ENCODE data around the gene ZNF318. TPM values are rescaled to one million over a fixed set of nuclear protein-coding genes. Genes with fewer than 3 reads are reported as not detected.

ZNF318 gene
- total and polyA plus RNA-seq, 2 donors (not counting 3 experiments of a cell fraction or from before 2014, with no cell fraction given), result 7.1 to 13.6 TPM

DNA sequence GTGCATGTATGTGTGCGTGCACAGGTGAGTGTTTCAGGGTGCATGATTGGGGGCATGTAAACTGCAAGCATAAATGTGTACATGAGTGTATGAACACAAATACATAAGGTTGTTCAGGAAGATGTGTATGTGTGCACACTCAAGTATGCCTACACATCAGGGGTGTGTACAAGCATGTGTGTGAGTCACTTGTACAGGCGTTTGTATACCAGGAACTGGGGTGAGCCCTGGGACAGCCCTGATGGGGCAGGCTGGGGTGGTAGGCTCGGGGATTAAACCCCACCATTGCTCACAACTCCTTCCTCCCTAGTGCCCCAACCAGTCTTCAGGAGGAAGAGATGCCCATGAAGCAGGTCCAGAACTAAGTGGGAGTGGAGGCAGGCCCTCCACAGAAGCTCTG is 65.1 kb downstream of the ZNF318 start:
- no peak overlapping the region for H3K9ac ChIP-seq (replicated peaks; ENCODE audit: extremely low read depth, insufficient read depth, low read length)
- CTCF ChIA-PET, result no interaction called here
- H3K36me3 ChIP-seq (ENCODE audit: control insufficient read depth in 2 of 2, extremely low read depth in 1 of 2, insufficient read depth in 2 of 2, low read length in 2 of 2), result no peaks in the 10 kb centered on the region
- intact Hi-C loops (cut with micrococcal nuclease) (no loop called here), dilution Hi-C loops (cut with MboI; ENCODE audit: extremely low pct_ligation_motif_present, low sequenced_read_pairs) (no loop called here)
- H3K4me1 ChIP-seq (ENCODE audit: control insufficient read depth, extremely low read depth, insufficient read depth, low read length), result peaks cover 8% of the 10 kb centered on the region
- H3K27me3 ChIP-seq (ENCODE audit: control insufficient read depth in 2 of 2, insufficient read depth in 2 of 2, low read length in 2 of 2), result peaks cover 10 to 15% of the 10 kb centered on the region in 2 experiments
- no peak overlapping the region for H3K4me3 ChIP-seq (replicated peaks in 1 of 3; ENCODE audit: insufficient read depth in 1 of 3, low read depth in 1 of 3, low read length in 3 of 3)
- H2AFZ ChIP-seq (ENCODE audit: low read depth, low read length), result no peak overlapping the region
- no TSS peak for BruUV-seq (replicated peaks)
- no peaks in the 10 kb centered on the region for H4K20me1 ChIP-seq (replicated peaks; ENCODE audit: control insufficient read depth, extremely low read depth, insufficient read depth, low read length)
- no peak overlapping the region for H3K4me2 ChIP-seq (ENCODE audit: insufficient read depth, low read length)
- no peaks in the 10 kb centered on the region for H3K9me3 ChIP-seq (replicated peaks; ENCODE audit: control insufficient read depth, insufficient read depth, low read length)
- no peaks in the 10 kb centered on the region for H3K79me2 ChIP-seq (ENCODE audit: control insufficient read depth, insufficient read depth, low read length)
- H3K9me1 ChIP-seq (replicated peaks; ENCODE audit: control insufficient read depth, extremely low read depth, insufficient read depth, low read length), result no peaks in the 10 kb centered on the region
- H3K27ac ChIP-seq (ENCODE audit: insufficient read depth, low read depth, low read length), result no peak overlapping the region
- DNase-seq (ENCODE audit: low read depth, low spot score), result no peak
- no peak for FAIRE-seq
- no peak for TF ChIP-seq JUN (IDR thresholded peaks at IDR 0.05; ENCODE audit: borderline replicate concordance, insufficient read depth, insufficient read length, low read depth)
- no peak for TF ChIP-seq EZH2 (IDR thresholded peaks at IDR 0.05; ENCODE audit: borderline replicate concordance, low read depth, low read length, severe bottlenecking)
- no peak for TF ChIP-seq GATA2 (IDR thresholded peaks at IDR 0.05; ENCODE audit: insufficient read depth, insufficient read length, low read depth, low read length)
- no peak for TF ChIP-seq POLR2AphosphoS5 (IDR thresholded peaks at IDR 0.05; ENCODE audit: insufficient read depth, low read depth, low read length)
- TF ChIP-seq POLR2A (IDR thresholded peaks at IDR 0.05; ENCODE audit: low read depth, low read length), result no peak
- TF ChIP-seq CTCF (IDR thresholded peaks at IDR 0.05; ENCODE audit: extremely low read depth in 1 of 2, insufficient read depth in 1 of 2, low read depth in 1 of 2, low read length in 2 of 2), result no peak
- POLR2A ChIA-PET, result no interaction called here
